ENCODE data around the gene EYA2. TPM values are rescaled to one million over a fixed set of nuclear protein-coding genes. Genes with fewer than 3 reads are reported as not detected.

Gene EYA2
- total RNA-seq, 1 donor from 2014 or later: 8.1 TPM

DNA sequence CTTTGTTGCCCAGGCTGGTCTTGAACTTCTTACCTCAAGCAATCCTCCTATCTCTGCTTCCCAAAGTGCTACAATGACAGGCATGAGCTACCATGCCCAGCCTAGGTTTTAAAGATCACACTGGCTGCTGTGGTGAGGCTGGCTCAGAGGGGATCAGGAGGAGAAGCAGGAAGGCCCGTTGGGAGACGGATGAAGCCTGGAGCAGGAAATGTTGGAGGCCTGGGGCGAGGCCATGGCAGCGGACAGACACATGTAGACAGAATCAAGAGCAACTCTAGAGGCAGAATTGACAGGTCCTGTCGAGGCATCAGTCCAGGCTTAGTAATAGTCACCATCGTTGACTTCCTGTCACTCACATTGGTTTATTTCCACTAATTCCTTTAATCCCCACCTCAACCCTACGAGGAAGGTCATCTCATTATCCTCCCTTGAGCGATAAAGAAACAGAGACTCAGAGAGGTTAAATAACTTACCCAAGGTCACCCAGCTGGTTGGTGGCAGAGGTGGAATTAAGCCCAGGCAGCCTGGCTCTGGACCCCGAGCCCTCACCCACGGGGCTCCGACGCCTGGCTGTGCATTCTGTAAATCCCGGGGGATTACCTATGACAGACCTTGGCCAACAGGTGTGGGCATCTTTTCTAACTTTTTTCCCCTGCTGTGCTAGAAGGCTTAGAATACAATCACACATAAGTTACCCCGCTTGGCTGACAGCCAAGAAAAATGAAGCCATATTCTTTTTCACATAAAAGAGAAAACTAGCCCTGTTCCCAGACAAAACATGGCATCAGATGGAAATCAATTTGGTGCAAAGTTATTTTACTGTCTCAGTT, 113.4 kb downstream of the EYA2 start:
- no peak overlapping the region for H3K4me3 ChIP-seq

DNA sequence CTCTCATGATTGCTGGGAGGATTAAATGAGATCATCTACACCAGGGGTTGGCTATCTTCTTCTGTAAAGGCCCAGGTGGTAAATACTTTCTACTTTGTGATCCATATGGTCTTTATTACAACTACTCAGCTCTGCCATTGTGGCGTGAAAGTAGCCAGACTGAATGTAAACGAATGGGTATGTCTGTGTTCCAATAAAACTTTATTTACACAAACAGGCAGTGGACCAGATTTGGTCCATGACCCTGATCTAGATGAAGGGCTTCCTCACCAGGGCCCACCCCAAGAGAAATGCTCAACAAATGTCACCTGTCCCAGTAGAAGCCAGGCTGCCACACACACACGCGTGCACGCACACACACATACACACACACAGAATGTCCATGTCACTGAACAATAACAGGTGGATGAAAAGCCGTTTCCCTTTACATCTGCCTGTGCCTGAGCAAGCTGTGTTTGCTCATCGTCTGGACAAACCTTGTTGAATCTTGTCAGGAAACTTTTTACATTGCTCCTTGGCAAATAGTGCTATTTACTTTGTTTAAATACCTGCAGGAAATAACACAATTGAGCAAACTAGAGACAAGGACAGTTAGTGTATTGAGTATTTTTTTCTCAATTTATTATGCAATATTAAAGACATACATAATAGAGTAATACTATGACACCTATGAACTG, 114.3 kb downstream of the EYA2 start:
- H3K4me3 ChIP-seq: no peak overlapping the region
- H3K9me3 ChIP-seq: no peaks in the 10 kb centered on the region
- H3K27ac ChIP-seq: no peak overlapping the region
- H3K27me3 ChIP-seq: no peaks in the 10 kb centered on the region
- H3K4me1 ChIP-seq: no peaks in the 10 kb centered on the region
- no peak for TF ChIP-seq POLR2AphosphoS5 (IDR thresholded peaks at IDR 0.05; ENCODE audit: insufficient read depth in 1 of 2, low read depth in 1 of 2)
- TF ChIP-seq, protein P1, sequence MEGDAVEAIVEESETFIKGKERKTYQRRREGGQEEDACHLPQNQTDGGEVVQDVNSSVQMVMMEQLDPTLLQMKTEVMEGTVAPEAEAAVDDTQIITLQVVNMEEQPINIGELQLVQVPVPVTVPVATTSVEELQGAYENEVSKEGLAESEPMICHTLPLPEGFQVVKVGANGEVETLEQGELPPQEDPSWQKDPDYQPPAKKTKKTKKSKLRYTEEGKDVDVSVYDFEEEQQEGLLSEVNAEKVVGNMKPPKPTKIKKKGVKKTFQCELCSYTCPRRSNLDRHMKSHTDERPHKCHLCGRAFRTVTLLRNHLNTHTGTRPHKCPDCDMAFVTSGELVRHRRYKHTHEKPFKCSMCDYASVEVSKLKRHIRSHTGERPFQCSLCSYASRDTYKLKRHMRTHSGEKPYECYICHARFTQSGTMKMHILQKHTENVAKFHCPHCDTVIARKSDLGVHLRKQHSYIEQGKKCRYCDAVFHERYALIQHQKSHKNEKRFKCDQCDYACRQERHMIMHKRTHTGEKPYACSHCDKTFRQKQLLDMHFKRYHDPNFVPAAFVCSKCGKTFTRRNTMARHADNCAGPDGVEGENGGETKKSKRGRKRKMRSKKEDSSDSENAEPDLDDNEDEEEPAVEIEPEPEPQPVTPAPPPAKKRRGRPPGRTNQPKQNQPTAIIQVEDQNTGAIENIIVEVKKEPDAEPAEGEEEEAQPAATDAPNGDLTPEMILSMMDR (IDR thresholded peaks at IDR 0.05): no peak
- TF ChIP-seq POLR2A (IDR thresholded peaks at IDR 0.05): no peak
- intact Hi-C loops (cut with DNase I): no loop called here
- DNase-seq (ENCODE audit: extremely low spot score in 2 of 2): no peak
- no peaks in the 10 kb centered on the region for H3K36me3 ChIP-seq

More for the DNA sequence above, 113.4 kb downstream of the EYA2 start:
- Histone ChIP-seq H3K9me3 (no peaks in the 10 kb centered on the region), H3K36me3 (no peaks in the 10 kb centered on the region), H3K4me1 (no peaks in the 10 kb centered on the region), H3K27me3 (no peaks in the 10 kb centered on the region), H3K27ac (no peak overlapping the region)
- DNase-seq (ENCODE audit: extremely low spot score in 2 of 2): no peak
- TF ChIP-seq POLR2A (IDR thresholded peaks at IDR 0.05) (no peak), POLR2AphosphoS5 (IDR thresholded peaks at IDR 0.05; ENCODE audit: insufficient read depth in 1 of 2, low read depth in 1 of 2) (no peak)
- TF ChIP-seq, protein P1 (IDR thresholded peaks at IDR 0.05): no peak
- intact Hi-C loops (cut with DNase I): no loop called here

DNA sequence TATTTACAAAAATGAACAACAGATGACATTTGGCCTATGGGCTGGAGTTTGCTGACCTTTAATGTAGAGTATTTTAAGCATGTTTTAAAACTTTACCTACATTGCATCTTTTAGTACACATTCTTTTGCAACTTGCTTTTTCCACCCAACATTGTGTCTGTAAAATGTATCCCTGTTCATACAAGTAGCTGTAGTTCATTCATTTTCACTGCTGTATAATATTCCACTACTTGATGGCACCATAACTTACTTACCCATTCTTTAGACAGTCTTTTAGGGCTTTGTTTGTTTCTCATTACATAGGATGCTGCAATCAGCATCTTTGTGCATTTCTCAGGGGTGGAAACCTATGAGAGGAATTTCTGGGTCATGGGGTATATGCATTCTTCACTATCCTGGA, 115.1 kb downstream of the EYA2 start:
- Histone ChIP-seq H3K27ac (no peak overlapping the region), H3K36me3 (no peaks in the 10 kb centered on the region), H3K9me3 (no peaks in the 10 kb centered on the region), H3K27me3 (no peaks in the 10 kb centered on the region), H3K4me3 (no peak overlapping the region), H3K4me1 (no peaks in the 10 kb centered on the region)
- TF ChIP-seq, protein P1 (IDR thresholded peaks at IDR 0.05): no peak
- TF ChIP-seq POLR2A (IDR thresholded peaks at IDR 0.05): no peak
- TF ChIP-seq POLR2AphosphoS5 (IDR thresholded peaks at IDR 0.05; ENCODE audit: insufficient read depth in 1 of 2, low read depth in 1 of 2): no peak
- intact Hi-C loops (cut with DNase I): no loop called here
- DNase-seq (ENCODE audit: extremely low spot score in 2 of 2): no peak

DNA sequence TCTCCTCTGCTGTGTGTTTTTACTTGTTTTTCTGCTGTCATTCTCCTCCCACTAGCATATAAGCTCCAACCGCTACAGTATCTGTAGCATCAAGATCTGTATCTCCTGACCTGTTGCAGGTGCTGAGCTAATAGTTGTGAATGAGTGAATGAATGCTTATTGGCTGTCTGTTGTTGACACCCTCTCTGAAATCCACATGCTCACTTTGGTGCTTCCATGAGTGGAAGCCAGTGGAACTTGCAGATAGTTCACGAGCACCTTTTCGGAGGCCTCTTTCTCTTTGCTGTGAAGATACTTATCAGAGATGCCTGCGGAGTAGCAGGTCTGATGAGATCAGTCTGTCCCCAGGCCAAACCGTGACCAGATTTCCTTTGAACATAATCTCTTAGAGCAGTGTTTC, 117.3 kb downstream of the EYA2 start:
- Histone ChIP-seq H3K36me3 (no peaks in the 10 kb centered on the region), H3K4me1 (no peaks in the 10 kb centered on the region), H3K9me3 (no peaks in the 10 kb centered on the region), H3K4me3 (no peak overlapping the region), H3K27ac (no peak overlapping the region), H3K27me3 (no peaks in the 10 kb centered on the region)
- no peak for DNase-seq (ENCODE audit: extremely low spot score in 2 of 2)
- intact Hi-C loops (cut with DNase I): no loop called here
- TF ChIP-seq POLR2AphosphoS5 (IDR thresholded peaks at IDR 0.05; ENCODE audit: insufficient read depth in 1 of 2, low read depth in 1 of 2) (no peak), POLR2A (IDR thresholded peaks at IDR 0.05) (no peak)
- TF ChIP-seq, protein P1 (IDR thresholded peaks at IDR 0.05): no peak

DNA sequence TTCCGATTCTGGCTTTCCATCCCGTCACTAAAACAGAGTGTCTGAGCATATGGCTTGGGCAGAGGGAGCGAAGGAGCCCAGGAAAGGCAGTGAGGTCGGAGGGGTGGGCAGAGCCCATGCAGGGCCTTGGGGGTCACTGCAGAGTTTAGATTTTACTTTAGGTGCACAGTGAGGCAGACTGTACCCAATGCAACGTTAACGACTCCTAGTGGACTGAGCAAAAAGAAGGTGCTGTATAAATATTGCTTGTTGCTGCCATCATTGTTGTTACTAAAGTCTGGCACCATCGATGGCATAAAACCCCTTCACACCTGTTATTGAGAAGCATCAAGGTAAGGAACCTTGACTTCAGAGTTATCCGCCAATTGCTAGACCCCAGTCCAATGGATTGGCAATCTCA, 119.0 kb downstream of the EYA2 start:
- no peak for TF ChIP-seq POLR2A (IDR thresholded peaks at IDR 0.05)
- TF ChIP-seq POLR2AphosphoS5 (IDR thresholded peaks at IDR 0.05; ENCODE audit: insufficient read depth in 1 of 2, low read depth in 1 of 2): no peak
- TF ChIP-seq, protein P1 (IDR thresholded peaks at IDR 0.05): no peak
- intact Hi-C loops (cut with DNase I): no loop called here
- no peaks in the 10 kb centered on the region for H3K27me3 ChIP-seq

More for the DNA sequence above, 119.0 kb downstream of the EYA2 start:
- H3K27ac ChIP-seq: no peak overlapping the region
- no peak overlapping the region for H3K4me3 ChIP-seq
- H3K4me1 ChIP-seq: no peaks in the 10 kb centered on the region
- DNase-seq (ENCODE audit: extremely low spot score in 2 of 2): no peak
- H3K9me3 ChIP-seq: no peaks in the 10 kb centered on the region
- no peaks in the 10 kb centered on the region for H3K36me3 ChIP-seq
